ENCODE results near the gene CA12. TPM values are rescaled to one million over a fixed set of nuclear protein-coding genes. Genes with fewer than 3 reads are reported as not detected.

The CA12 gene
- total RNA-seq, 1 experiment from 2014 or later: 0.97 TPM

GRCh38 chr15:63319065-63319464, 62.6 kb downstream of the CA12 start:
- H3K36me3 ChIP-seq (ENCODE audit: insufficient read depth, low read length, poor library complexity, severe bottlenecking): no peaks in the 10 kb centered on the region
- H3K27me3 ChIP-seq (replicated peaks; ENCODE audit: insufficient read depth, low read depth, low read length, poor library complexity): no peaks in the 10 kb centered on the region
- intact Hi-C loops (cut with micrococcal nuclease; ENCODE audit: unreplicated experiment): no loop called here
- BruUV-seq (replicated peaks): no TSS peak
- H3K4me1 ChIP-seq (ENCODE audit: insufficient read depth, low read length, poor library complexity, severe bottlenecking): no peaks in the 10 kb centered on the region
- no peak for DNase-seq (ENCODE audit: low spot score)
- no peak overlapping the region for H3K27ac ChIP-seq (ENCODE audit: low read depth, low read length, poor library complexity, severe bottlenecking)
- H3K4me3 ChIP-seq (ENCODE audit: low read depth, low read length, poor library complexity, severe bottlenecking): no peak overlapping the region
- CTCF ChIA-PET: no interaction called here
- H3K9me3 ChIP-seq (ENCODE audit: low read depth, low read length, poor library complexity, severe bottlenecking): no peaks in the 10 kb centered on the region
- POLR2A ChIA-PET (ENCODE audit: low non-redundant PET): no interaction called here
- TF ChIP-seq EZH2 (IDR thresholded peaks at IDR 0.05; ENCODE audit: borderline replicate concordance, low read depth, low read length, poor library complexity, severe bottlenecking) (no peak), CTCF (conservative IDR thresholded peaks at IDR 0.05; ENCODE audit: low read depth, low read length) (no peak)

GRCh38 chr15:63318344-63318743, 63.3 kb downstream of the CA12 start:
- no TSS peak for BruUV-seq (replicated peaks)
- POLR2A ChIA-PET (ENCODE audit: low non-redundant PET): no interaction called here
- Histone ChIP-seq H3K4me1 (ENCODE audit: insufficient read depth, low read length, poor library complexity, severe bottlenecking) (no peaks in the 10 kb centered on the region), H3K4me3 (ENCODE audit: low read depth, low read length, poor library complexity, severe bottlenecking) (no peak overlapping the region), H3K9me3 (ENCODE audit: low read depth, low read length, poor library complexity, severe bottlenecking) (no peaks in the 10 kb centered on the region), H3K36me3 (ENCODE audit: insufficient read depth, low read length, poor library complexity, severe bottlenecking) (no peaks in the 10 kb centered on the region), H3K27me3 (replicated peaks; ENCODE audit: insufficient read depth, low read depth, low read length, poor library complexity) (no peaks in the 10 kb centered on the region), H3K27ac (ENCODE audit: low read depth, low read length, poor library complexity, severe bottlenecking) (no peak overlapping the region)
- intact Hi-C loops (cut with micrococcal nuclease; ENCODE audit: unreplicated experiment): no loop called here
- no peak for TF ChIP-seq CTCF (conservative IDR thresholded peaks at IDR 0.05; ENCODE audit: low read depth, low read length)
- no peak for TF ChIP-seq EZH2 (IDR thresholded peaks at IDR 0.05; ENCODE audit: borderline replicate concordance, low read depth, low read length, poor library complexity, severe bottlenecking)
- DNase-seq (ENCODE audit: low spot score): no peak
- CTCF ChIA-PET: no interaction called here

- intact Hi-C loops (cut with micrococcal nuclease; ENCODE audit: unreplicated experiment): no loop called here
- Histone ChIP-seq H3K27me3 (replicated peaks; ENCODE audit: insufficient read depth, low read depth, low read length, poor library complexity) (no peaks in the 10 kb centered on the region), H3K27ac (ENCODE audit: low read depth, low read length, poor library complexity, severe bottlenecking) (no peak overlapping the region), H3K9me3 (ENCODE audit: low read depth, low read length, poor library complexity, severe bottlenecking) (no peaks in the 10 kb centered on the region), H3K4me3 (ENCODE audit: low read depth, low read length, poor library complexity, severe bottlenecking) (no peak overlapping the region), H3K36me3 (ENCODE audit: insufficient read depth, low read length, poor library complexity, severe bottlenecking) (no peaks in the 10 kb centered on the region), H3K4me1 (ENCODE audit: insufficient read depth, low read length, poor library complexity, severe bottlenecking) (peaks cover under 1% of the 10 kb centered on the region)
- BruUV-seq (replicated peaks): no TSS peak
- ChIA-PET CTCF (no interaction called here), POLR2A (ENCODE audit: low non-redundant PET) (no interaction called here)
- TF ChIP-seq CTCF (conservative IDR thresholded peaks at IDR 0.05; ENCODE audit: low read depth, low read length) (no peak), EZH2 (IDR thresholded peaks at IDR 0.05; ENCODE audit: borderline replicate concordance, low read depth, low read length, poor library complexity, severe bottlenecking) (no peak)
- no peak for DNase-seq (ENCODE audit: low spot score)
These were observed 67.2 kb downstream of the CA12 start for GRCh38 chr15:63314409-63314808.

All from A673 (cell line).